HepG2 (cell line): ENCODE data around the gene CHD2. TPM values are rescaled to one million over a fixed set of nuclear protein-coding genes. Genes with fewer than 3 reads are reported as not detected.
A peak's percentile ranks its signal among the peaks of the same experiment; 100 is the strongest.

Experiments
- ADNP ChIP-seq: sonication (generic); formaldehyde crosslinking; IDR thresholded peaks from 2 replicates; pipeline ENCODE4 v1.4.0; 2020; ENCODE audit warnings: missing genetic modification reagents
- FOXO1 ChIP-seq: sonication (generic); formaldehyde crosslinking; IDR thresholded peaks from 2 replicates; pipeline ENCODE4 v1.4.0; 2020; ENCODE audit warnings: missing genetic modification reagents
- KDM1A ChIP-seq: IDR thresholded peaks from 2 replicates; pipeline ENCODE4 v1.6.1; 2016; ENCODE audit warnings: missing compliant biosample characterization
- KDM5A ChIP-seq: fragments of 200-600 bp; sonication (generic); IDR thresholded peaks from 2 replicates; pipeline ENCODE4 v1.7.0; 2018; ENCODE audit warnings: antibody characterized with exemption, mild to moderate bottlenecking, low read length, borderline replicate concordance
- MTF1 ChIP-seq: sonication (generic); formaldehyde crosslinking; IDR thresholded peaks from 2 replicates; pipeline ENCODE4 v1.5.0; 2020; ENCODE audit warnings: missing genetic modification reagents
- NFRKB ChIP-seq: fragments of 450-650 bp; IDR thresholded peaks from 2 replicates; pipeline ENCODE4 v1.6.1; 2017
- NR2F1 ChIP-seq, 2 experiments: fragments of 450-650 bp in 1 of 2; formaldehyde crosslinking in 1 of 2; IDR thresholded peaks; 2 replicates each; pipeline versions ENCODE4 v1.5.0 to v1.6.1; 2016 to 2020; ENCODE audit warnings: mild to moderate bottlenecking in 1 of 2, missing compliant biosample characterization in 1 of 2, missing genetic modification reagents in 1 of 2, moderate library complexity in 1 of 2
- PHF8 ChIP-seq: sonication (generic); formaldehyde crosslinking; IDR thresholded peaks from 2 replicates; pipeline ENCODE4 v1.5.0; 2020; ENCODE audit warnings: missing genetic modification reagents
- RFX3 ChIP-seq: IDR thresholded peaks from 2 replicates; pipeline ENCODE4 v1.6.1; 2016; ENCODE audit warnings: missing biosample characterization, missing genetic modification reagents
- ZBTB7B ChIP-seq: sonication (generic); formaldehyde crosslinking; IDR thresholded peaks from 2 replicates; pipeline ENCODE4 v1.4.0; 2020; ENCODE audit warnings: missing genetic modification reagents
- ZFP82 ChIP-seq: sonication (generic); formaldehyde crosslinking; IDR thresholded peaks from 2 replicates; pipeline ENCODE4 v1.5.1; 2020; ENCODE audit warnings: mild to moderate bottlenecking, missing genetic modification reagents, borderline replicate concordance
- ZNF350 ChIP-seq: sonication (generic); formaldehyde crosslinking; IDR thresholded peaks from 2 replicates; pipeline ENCODE4 v1.4.0; 2020; ENCODE audit warnings: mild to moderate bottlenecking, low read depth, missing genetic modification reagents, borderline replicate concordance
- ZNF558 ChIP-seq: sonication (generic); formaldehyde crosslinking; IDR thresholded peaks from 2 replicates; pipeline ENCODE4 v1.9.0; 2022; ENCODE audit warnings: mild to moderate bottlenecking, missing genetic modification reagents, borderline replicate concordance
- ZNF629 ChIP-seq: sonication (generic); formaldehyde crosslinking; conservative IDR thresholded peaks from 2 replicates; pipeline ENCODE4 v1.5.0; 2020; ENCODE audit warnings: missing genetic modification reagents
- ZNF777 ChIP-seq: sonication (generic); formaldehyde crosslinking; IDR thresholded peaks from 2 replicates; pipeline ENCODE4 v1.4.0; 2020; ENCODE audit warnings: missing genetic modification reagents
- ZNF816 ChIP-seq: sonication (generic); formaldehyde crosslinking; IDR thresholded peaks from 2 replicates; pipeline ENCODE4 v1.8.0; 2022; ENCODE audit warnings: missing genetic modification reagents, mild to moderate bottlenecking, borderline replicate concordance
- polyA plus RNA-seq, 8 experiments: library from polyadenylated mRNA; depleted of rRNA in 3 of 8; stranded (reverse) in 7 of 8; unstranded in 1 of 8; fragments of >200 nt; fragmentation: Illumina TruSeq in 4 of 8; extraction: Trizol in 4 of 8; gene quantifications; 2 replicates each; pipeline versions ENCODE4 v1.2.1 to v1.2.3, GENCODE V29; 2011 to 2016; ENCODE audit warnings: low read depth in 4 of 8, missing spikeins in 1 of 8, mixed read lengths in 1 of 8; ENCODE audit not compliant: insufficient read depth in 1 of 8
- total RNA-seq, 5 experiments: library from RNA; depleted of rRNA; stranded (reverse); fragments of >200 nt; fragmentation: Illumina TruSeq; extraction: Trizol; gene quantifications; 2 replicates each; pipeline ENCODE4 v1.2.3, GENCODE V29; 2016; ENCODE audit warnings: low read depth in 1 of 5
- TF ChIP-seq, protein P1 (sequence below): sonication (generic); formaldehyde crosslinking; IDR thresholded peaks from 2 replicates; pipeline ENCODE4 v1.5.0; 2020; ENCODE audit warnings: missing genetic modification reagents
- TF ChIP-seq, protein P2 (sequence below): sonication (generic); formaldehyde crosslinking; IDR thresholded peaks from 2 replicates; pipeline ENCODE4 v1.5.1; 2020; ENCODE audit warnings: missing genetic modification reagents, mild to moderate bottlenecking, borderline replicate concordance
- TF ChIP-seq, protein P3 (sequence below): sonication (generic); formaldehyde crosslinking; conservative IDR thresholded peaks from 2 replicates; pipeline ENCODE4 v1.8.0; 2022; ENCODE audit warnings: mild to moderate bottlenecking, moderate library complexity, missing genetic modification reagents

CHD2 gene
- total and polyA plus RNA-seq, 2 of the 13 experiments (the other 11 are each of a cell fraction or from before 2014, with no cell fraction given), result 54.0 to 54.1 TPM

DNA sequence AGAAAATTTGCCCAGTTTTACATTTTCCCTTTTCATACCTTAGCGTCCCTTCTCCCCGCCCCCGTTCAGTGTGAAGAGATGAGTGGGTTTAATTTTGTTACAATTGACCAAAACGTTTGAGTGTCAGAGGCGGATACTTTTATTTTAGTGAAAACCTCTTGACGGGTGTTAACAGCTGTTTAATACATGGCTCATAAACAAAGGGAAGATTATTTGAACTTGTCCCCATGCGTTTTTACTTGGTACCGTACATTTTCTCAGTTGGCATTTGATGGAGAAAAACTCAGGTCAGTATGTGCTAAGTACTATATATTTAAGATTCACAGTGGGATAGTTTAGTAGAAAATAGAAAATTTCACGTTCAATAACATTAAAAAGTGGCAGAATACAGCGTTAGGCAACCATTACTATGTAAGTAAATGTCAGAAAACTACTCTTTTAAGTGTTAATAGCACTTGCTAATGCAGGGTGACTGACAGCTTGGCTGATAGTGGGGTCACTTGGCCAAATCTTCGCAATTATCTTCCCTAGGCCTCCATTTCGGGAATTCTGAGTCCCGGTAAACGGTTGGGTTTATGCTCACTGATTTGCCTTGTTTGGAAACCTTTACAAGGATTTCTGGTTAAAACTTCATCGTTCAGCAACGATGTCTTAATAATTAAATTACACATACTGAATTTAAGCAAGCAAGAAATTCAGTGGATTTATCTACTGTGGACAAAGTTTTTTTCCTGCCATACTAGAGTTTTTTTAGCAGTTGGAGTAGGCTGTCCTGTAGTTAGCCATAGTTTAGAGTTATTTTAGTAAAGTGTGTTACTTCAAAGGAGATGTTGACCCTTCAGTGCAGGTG, 4.8 kb downstream of the CHD2 start (continued):
- TF ChIP-seq, protein P1, sequence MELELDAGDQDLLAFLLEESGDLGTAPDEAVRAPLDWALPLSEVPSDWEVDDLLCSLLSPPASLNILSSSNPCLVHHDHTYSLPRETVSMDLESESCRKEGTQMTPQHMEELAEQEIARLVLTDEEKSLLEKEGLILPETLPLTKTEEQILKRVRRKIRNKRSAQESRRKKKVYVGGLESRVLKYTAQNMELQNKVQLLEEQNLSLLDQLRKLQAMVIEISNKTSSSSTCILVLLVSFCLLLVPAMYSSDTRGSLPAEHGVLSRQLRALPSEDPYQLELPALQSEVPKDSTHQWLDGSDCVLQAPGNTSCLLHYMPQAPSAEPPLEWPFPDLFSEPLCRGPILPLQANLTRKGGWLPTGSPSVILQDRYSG (CRISPR knock-in tag), result no peak
- TF ChIP-seq RFX3 (CRISPR knock-in tag), result no peak
- TF ChIP-seq NFRKB, result no peak
- no peak for TF ChIP-seq ZNF350 (CRISPR knock-in tag)
- TF ChIP-seq ZNF629 (CRISPR knock-in tag), result no peak
- TF ChIP-seq, protein P2, sequence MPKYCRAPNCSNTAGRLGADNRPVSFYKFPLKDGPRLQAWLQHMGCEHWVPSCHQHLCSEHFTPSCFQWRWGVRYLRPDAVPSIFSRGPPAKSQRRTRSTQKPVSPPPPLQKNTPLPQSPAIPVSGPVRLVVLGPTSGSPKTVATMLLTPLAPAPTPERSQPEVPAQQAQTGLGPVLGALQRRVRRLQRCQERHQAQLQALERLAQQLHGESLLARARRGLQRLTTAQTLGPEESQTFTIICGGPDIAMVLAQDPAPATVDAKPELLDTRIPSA (CRISPR knock-in tag), result no peak
- TF ChIP-seq ZFP82 (CRISPR knock-in tag), result 0 out of 2 replicates have a peak, but pooled peaks have one; percentile 74
- no peak for TF ChIP-seq FOXO1
- TF ChIP-seq ZBTB7B (CRISPR knock-in tag), result no peak
- TF ChIP-seq ZNF777 (CRISPR knock-in tag), result no peak
- TF ChIP-seq NR2F1 (CRISPR knock-in tag; IDR thresholded peaks at IDR 0.05), result no peak
- TF ChIP-seq, protein P3, sequence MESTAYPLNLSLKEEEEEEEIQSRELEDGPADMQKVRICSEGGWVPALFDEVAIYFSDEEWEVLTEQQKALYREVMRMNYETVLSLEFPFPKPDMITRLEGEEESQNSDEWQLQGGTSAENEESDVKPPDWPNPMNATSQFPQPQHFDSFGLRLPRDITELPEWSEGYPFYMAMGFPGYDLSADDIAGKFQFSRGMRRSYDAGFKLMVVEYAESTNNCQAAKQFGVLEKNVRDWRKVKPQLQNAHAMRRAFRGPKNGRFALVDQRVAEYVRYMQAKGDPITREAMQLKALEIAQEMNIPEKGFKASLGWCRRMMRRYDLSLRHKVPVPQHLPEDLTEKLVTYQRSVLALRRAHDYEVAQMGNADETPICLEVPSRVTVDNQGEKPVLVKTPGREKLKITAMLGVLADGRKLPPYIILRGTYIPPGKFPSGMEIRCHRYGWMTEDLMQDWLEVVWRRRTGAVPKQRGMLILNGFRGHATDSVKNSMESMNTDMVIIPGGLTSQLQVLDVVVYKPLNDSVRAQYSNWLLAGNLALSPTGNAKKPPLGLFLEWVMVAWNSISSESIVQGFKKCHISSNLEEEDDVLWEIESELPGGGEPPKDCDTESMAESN (CRISPR knock-in tag), result no peak
- TF ChIP-seq ADNP (CRISPR knock-in tag), result no peak
- peak; percentile 53; the same call in 1 of the 2 replicates for TF ChIP-seq KDM5A
- TF ChIP-seq MTF1 (CRISPR knock-in tag), result no peak
- no peak for TF ChIP-seq ZNF558 (CRISPR knock-in tag)
- no peak for TF ChIP-seq KDM1A (CRISPR knock-in tag)
- TF ChIP-seq ZNF816 (CRISPR knock-in tag), result 0 out of 2 replicates have a peak, but pooled peaks have one; percentile 3
- TF ChIP-seq PHF8, result no peak
